ENCODE results near the gene CTIF.

CTIF gene

GRCh38 chr18:48899558-48900174 is 360.8 kb downstream of the CTIF start:
- DNase-seq (ENCODE audit: low read depth in 2 of 2): no peak

GRCh38 chr18:48900469-48900868 is 361.6 kb downstream of the CTIF start:
- no peak for DNase-seq (ENCODE audit: low read depth in 2 of 2)

- DNase-seq (ENCODE audit: low read depth in 2 of 2): no peak
Observed at GRCh38 chr18:48901145-48902022, 362.6 kb downstream of the CTIF start.

GRCh38 chr18:48902023-48902855 is 363.4 kb downstream of the CTIF start:
- DNase-seq (ENCODE audit: low read depth in 2 of 2): no peak

- DNase-seq (ENCODE audit: low read depth in 2 of 2): no peak
Observed at GRCh38 chr18:48902856-48903601, 364.2 kb downstream of the CTIF start.

- no peak for DNase-seq (ENCODE audit: low read depth in 2 of 2)
Observed at GRCh38 chr18:48904091-48904490, 365.3 kb downstream of the CTIF start.

- DNase-seq (ENCODE audit: low read depth in 2 of 2): no peak
Observed at GRCh38 chr18:48904847-48905394, 366.1 kb downstream of the CTIF start.

GRCh38 chr18:48905513-48905912 is 366.7 kb downstream of the CTIF start:
- DNase-seq (ENCODE audit: low read depth in 2 of 2): no peak

- DNase-seq (ENCODE audit: low read depth in 2 of 2): no peak
Observed at GRCh38 chr18:48908916-48909315, 370.1 kb downstream of the CTIF start.

GRCh38 chr18:48909721-48910120 is 370.9 kb downstream of the CTIF start:
- no peak for DNase-seq (ENCODE audit: low read depth in 2 of 2)

- DNase-seq (ENCODE audit: low read depth in 2 of 2): no peak
Observed at GRCh38 chr18:48910972-48911545, 372.2 kb downstream of the CTIF start.
